Lower leg skin (tissue), 3 donors: ENCODE measurements around the gene ASIC4.

Experiments used
- POLR2A ChIP-seq, 2 donors: fragments of 450-650 bp; IDR thresholded peaks; one replicate each; pipeline ENCODE4 v1.6.1; 2016 to 2017; ENCODE audit warnings: antibody characterized with exemption in 2 of 2, mild to moderate bottlenecking in 1 of 2, moderate library complexity in 1 of 2
- TF ChIP-seq, protein P1 (sequence below), 3 donors: fragments of 450-650 bp; IDR thresholded peaks; one replicate each; pipeline ENCODE4 v1.5.1; 2016; ENCODE audit warnings: antibody characterized with exemption in 3 of 3, mild to moderate bottlenecking in 3 of 3, moderate library complexity in 2 of 3

- TF ChIP-seq, protein P1, sequence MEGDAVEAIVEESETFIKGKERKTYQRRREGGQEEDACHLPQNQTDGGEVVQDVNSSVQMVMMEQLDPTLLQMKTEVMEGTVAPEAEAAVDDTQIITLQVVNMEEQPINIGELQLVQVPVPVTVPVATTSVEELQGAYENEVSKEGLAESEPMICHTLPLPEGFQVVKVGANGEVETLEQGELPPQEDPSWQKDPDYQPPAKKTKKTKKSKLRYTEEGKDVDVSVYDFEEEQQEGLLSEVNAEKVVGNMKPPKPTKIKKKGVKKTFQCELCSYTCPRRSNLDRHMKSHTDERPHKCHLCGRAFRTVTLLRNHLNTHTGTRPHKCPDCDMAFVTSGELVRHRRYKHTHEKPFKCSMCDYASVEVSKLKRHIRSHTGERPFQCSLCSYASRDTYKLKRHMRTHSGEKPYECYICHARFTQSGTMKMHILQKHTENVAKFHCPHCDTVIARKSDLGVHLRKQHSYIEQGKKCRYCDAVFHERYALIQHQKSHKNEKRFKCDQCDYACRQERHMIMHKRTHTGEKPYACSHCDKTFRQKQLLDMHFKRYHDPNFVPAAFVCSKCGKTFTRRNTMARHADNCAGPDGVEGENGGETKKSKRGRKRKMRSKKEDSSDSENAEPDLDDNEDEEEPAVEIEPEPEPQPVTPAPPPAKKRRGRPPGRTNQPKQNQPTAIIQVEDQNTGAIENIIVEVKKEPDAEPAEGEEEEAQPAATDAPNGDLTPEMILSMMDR (IDR thresholded peaks at IDR 0.05), result no peak
- TF ChIP-seq POLR2A (IDR thresholded peaks at IDR 0.05), result no peak
These were observed 22.9 kb upstream of the ASIC4 start for GRCh38 chr2:219491278-219491963.
